Measurements from ENCODE around the gene ANKRD36C. TPM values are rescaled to one million over a fixed set of nuclear protein-coding genes. Genes with fewer than 3 reads are reported as not detected.
"Not testable (repeated sequence)": the region's sequence is repeated elsewhere in the genome, so short reads cannot be mapped to it uniquely, and the experiment has no call there.

Gene ANKRD36C
- total RNA-seq, 2 donors from 2014 or later, result 53.1 to 61.4 TPM

- Mint-ChIP-seq H3K36me3 (ENCODE audit: insufficient read depth in 2 of 2) (peaks cover 34 to 56% of the 10 kb centered on the region in 2 donors), H3K9me3 (peaks cover 30 to 44% of the 10 kb centered on the region in 2 donors)
- H3K27me3 Mint-ChIP-seq (ENCODE audit: low read depth); DNase-seq; ATAC-seq (replicated peaks in 1 of 2); H3K4me3 Mint-ChIP-seq; H3K27ac Mint-ChIP-seq; H3K4me1 Mint-ChIP-seq (ENCODE audit: low read depth): not testable (repeated sequence)
Measured at GRCh38 chr2:95824218-95824617, 167.4 kb downstream of the ANKRD36C start.

- not testable (repeated sequence) for ATAC-seq (replicated peaks in 1 of 2); H3K27ac Mint-ChIP-seq; H3K4me1 Mint-ChIP-seq (ENCODE audit: low read depth); H3K27me3 Mint-ChIP-seq (ENCODE audit: low read depth); DNase-seq; H3K4me3 Mint-ChIP-seq
- Mint-ChIP-seq H3K9me3 (peaks cover 33 to 37% of the 10 kb centered on the region in 2 donors), H3K36me3 (ENCODE audit: insufficient read depth in 2 of 2) (peaks cover 35 to 50% of the 10 kb centered on the region in 2 donors)
Measured at GRCh38 chr2:95817521-95817920, 174.1 kb downstream of the ANKRD36C start.

GRCh38 chr2:95813311-95813710, 178.3 kb downstream of the ANKRD36C start:
- H3K9me3 Mint-ChIP-seq, result peaks cover 16 to 23% of the 10 kb centered on the region in 2 donors

GRCh38 chr2:95799892-95800291, 191.7 kb downstream of the ANKRD36C start:
- H3K27ac Mint-ChIP-seq, result no peak overlapping the region
- peaks cover 3 to 8% of the 10 kb centered on the region in 2 donors for H3K36me3 Mint-ChIP-seq (ENCODE audit: insufficient read depth in 2 of 2)
- DNase-seq (no peak), ATAC-seq (replicated peaks in 1 of 2) (no peak)
- peaks cover 16 to 18% of the 10 kb centered on the region in 2 donors for H3K9me3 Mint-ChIP-seq
- H3K4me3 Mint-ChIP-seq, result no peak overlapping the region
- H3K4me1 Mint-ChIP-seq (ENCODE audit: low read depth), result no peaks in the 10 kb centered on the region
- H3K27me3 Mint-ChIP-seq (ENCODE audit: low read depth), result no peaks in the 10 kb centered on the region

More at GRCh38 chr2:95813311-95813710, 178.3 kb downstream of the ANKRD36C start:
- H3K4me3 Mint-ChIP-seq; H3K27ac Mint-ChIP-seq; DNase-seq; H3K4me1 Mint-ChIP-seq (ENCODE audit: low read depth); ATAC-seq (replicated peaks in 1 of 2); H3K27me3 Mint-ChIP-seq (ENCODE audit: low read depth): not testable (repeated sequence)
- peaks cover 21 to 26% of the 10 kb centered on the region in 2 donors for H3K36me3 Mint-ChIP-seq (ENCODE audit: insufficient read depth in 2 of 2)

- H3K9me3 Mint-ChIP-seq, result peaks cover 13 to 16% of the 10 kb centered on the region in 2 donors
- not testable (repeated sequence) for H3K4me3 Mint-ChIP-seq; H3K36me3 Mint-ChIP-seq (ENCODE audit: insufficient read depth in 2 of 2); H3K27ac Mint-ChIP-seq; DNase-seq; H3K4me1 Mint-ChIP-seq (ENCODE audit: low read depth); H3K27me3 Mint-ChIP-seq (ENCODE audit: low read depth); ATAC-seq (replicated peaks in 1 of 2)
Measured at GRCh38 chr2:95799147-95799889, 192.3 kb downstream of the ANKRD36C start.

GRCh38 chr2:95796249-95797099, 195.2 kb downstream of the ANKRD36C start:
- DNase-seq; H3K4me3 Mint-ChIP-seq; ATAC-seq (replicated peaks in 1 of 2); H3K4me1 Mint-ChIP-seq (ENCODE audit: low read depth); H3K27ac Mint-ChIP-seq; H3K9me3 Mint-ChIP-seq; H3K36me3 Mint-ChIP-seq (ENCODE audit: insufficient read depth in 2 of 2); H3K27me3 Mint-ChIP-seq (ENCODE audit: low read depth): not testable (repeated sequence)

- H3K9me3 Mint-ChIP-seq; H3K4me3 Mint-ChIP-seq; H3K36me3 Mint-ChIP-seq (ENCODE audit: insufficient read depth in 2 of 2); ATAC-seq (replicated peaks in 1 of 2); H3K27ac Mint-ChIP-seq; DNase-seq; H3K27me3 Mint-ChIP-seq (ENCODE audit: low read depth); H3K4me1 Mint-ChIP-seq (ENCODE audit: low read depth): not testable (repeated sequence)
Measured at GRCh38 chr2:95793970-95794369, 197.7 kb downstream of the ANKRD36C start.

- H3K27me3 Mint-ChIP-seq (ENCODE audit: low read depth); H3K9me3 Mint-ChIP-seq; H3K27ac Mint-ChIP-seq; H3K4me3 Mint-ChIP-seq; H3K4me1 Mint-ChIP-seq (ENCODE audit: low read depth); DNase-seq; H3K36me3 Mint-ChIP-seq (ENCODE audit: insufficient read depth in 2 of 2): not testable (repeated sequence)
- ATAC-seq (replicated peaks in 1 of 2), result peak; percentile 17 to 19
Measured at GRCh38 chr2:95790180-95790579, 201.4 kb downstream of the ANKRD36C start.

- not testable (repeated sequence) for H3K27me3 Mint-ChIP-seq (ENCODE audit: low read depth); H3K36me3 Mint-ChIP-seq (ENCODE audit: insufficient read depth in 2 of 2); H3K4me3 Mint-ChIP-seq; H3K9me3 Mint-ChIP-seq; H3K27ac Mint-ChIP-seq; H3K4me1 Mint-ChIP-seq (ENCODE audit: low read depth); DNase-seq
- ATAC-seq (replicated peaks in 1 of 2), result peak; percentile 65 to 76
Measured at GRCh38 chr2:95789385-95789784, 202.2 kb downstream of the ANKRD36C start.

- H3K36me3 Mint-ChIP-seq (ENCODE audit: insufficient read depth in 2 of 2); H3K27me3 Mint-ChIP-seq (ENCODE audit: low read depth); H3K9me3 Mint-ChIP-seq; H3K27ac Mint-ChIP-seq; DNase-seq; H3K4me1 Mint-ChIP-seq (ENCODE audit: low read depth); H3K4me3 Mint-ChIP-seq; ATAC-seq (replicated peaks in 1 of 2): not testable (repeated sequence)
Measured at GRCh38 chr2:95788642-95789041, 203.0 kb downstream of the ANKRD36C start.

Other genes starting within 250 kb of the ANKRD36C start
- gene GPAT2, start 43.1 kb upstream of the ANKRD36C start, total RNA-seq, result 10 to 100 TPM; 11.1 to 12.4 TPM
- gene ADRA2B, start 124.7 kb upstream of the ANKRD36C start, total RNA-seq, result 1 to 10 TPM; 1.7 to 2.1 TPM
- gene ASTL, start 146.7 kb upstream of the ANKRD36C start, total RNA-seq, result 1 to 10 TPM; 8.1 to 9.1 TPM
- 100 to 1,000 TPM; 340 to 388 TPM for gene DUSP2, start 153.6 kb upstream of the ANKRD36C start, total RNA-seq
- 100 to 1,000 TPM; 202 to 225 TPM for gene STARD7, start 217.0 kb upstream of the ANKRD36C start, total RNA-seq